Effector CD8-positive, alpha-beta T cell (primary cell): Measurements from ENCODE around the gene CBFA2T3.
"Not testable (repeated sequence)": the region's sequence is repeated elsewhere in the genome, so short reads cannot be mapped to it uniquely, and the experiment has no call there.

Source experiments
- DNase-seq: peaks from one replicate; lab custom pipeline; 2025; lab: John Stamatoyannopoulos, UW

The CBFA2T3 gene

DNA sequence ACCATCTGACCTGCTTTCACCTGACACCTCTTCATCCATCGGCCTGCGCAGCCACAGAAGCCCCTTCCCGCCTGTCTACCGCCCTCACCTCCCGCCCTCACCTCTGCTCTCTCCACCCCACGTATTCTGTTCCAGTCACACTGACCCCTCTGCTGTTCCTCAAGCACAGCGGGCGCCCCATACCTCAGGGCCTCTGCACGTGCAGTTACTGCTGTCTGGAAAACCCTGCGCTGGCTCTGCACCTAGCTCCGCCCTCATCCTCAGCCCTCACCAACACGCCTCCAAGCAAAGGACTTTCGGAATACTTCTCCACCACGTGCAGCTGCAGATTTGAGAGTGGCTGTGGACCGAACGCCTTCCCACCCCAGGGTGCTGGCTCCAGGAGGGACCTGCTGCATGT is 85.9 kb downstream of the CBFA2T3 start:
- no peak for DNase-seq

DNA sequence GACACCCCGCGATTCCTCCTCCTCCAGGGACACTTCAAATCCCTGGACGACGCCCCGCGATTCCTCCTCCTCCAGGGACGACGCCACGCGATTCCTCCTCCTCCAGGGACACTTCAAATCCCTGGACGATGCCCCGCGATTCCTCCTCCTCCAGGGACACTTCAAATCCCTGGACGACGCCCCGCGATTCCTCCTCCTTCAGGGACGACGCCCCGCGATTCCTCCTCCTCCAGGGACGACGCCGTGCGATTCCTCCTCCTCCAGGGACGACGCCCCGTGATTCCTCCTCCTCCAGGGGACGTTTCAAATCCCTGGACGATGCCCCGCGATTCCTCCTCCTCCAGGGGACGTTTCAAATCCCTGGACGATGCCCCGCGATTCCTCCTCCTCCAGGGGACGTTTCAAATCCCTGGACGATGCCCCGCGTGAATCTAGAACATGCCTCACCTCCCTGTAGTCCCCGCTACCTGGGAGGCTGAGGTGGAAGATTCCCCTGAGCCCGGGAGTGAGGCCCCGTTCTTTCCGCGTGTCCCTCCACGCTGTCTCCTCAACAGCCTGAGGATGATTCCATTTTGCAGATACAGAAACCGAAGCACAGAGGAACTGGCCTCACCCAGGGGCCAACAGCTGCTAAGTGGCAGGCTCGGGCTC is 87.2 kb downstream of the CBFA2T3 start:
- DNase-seq = not testable (repeated sequence)

DNA sequence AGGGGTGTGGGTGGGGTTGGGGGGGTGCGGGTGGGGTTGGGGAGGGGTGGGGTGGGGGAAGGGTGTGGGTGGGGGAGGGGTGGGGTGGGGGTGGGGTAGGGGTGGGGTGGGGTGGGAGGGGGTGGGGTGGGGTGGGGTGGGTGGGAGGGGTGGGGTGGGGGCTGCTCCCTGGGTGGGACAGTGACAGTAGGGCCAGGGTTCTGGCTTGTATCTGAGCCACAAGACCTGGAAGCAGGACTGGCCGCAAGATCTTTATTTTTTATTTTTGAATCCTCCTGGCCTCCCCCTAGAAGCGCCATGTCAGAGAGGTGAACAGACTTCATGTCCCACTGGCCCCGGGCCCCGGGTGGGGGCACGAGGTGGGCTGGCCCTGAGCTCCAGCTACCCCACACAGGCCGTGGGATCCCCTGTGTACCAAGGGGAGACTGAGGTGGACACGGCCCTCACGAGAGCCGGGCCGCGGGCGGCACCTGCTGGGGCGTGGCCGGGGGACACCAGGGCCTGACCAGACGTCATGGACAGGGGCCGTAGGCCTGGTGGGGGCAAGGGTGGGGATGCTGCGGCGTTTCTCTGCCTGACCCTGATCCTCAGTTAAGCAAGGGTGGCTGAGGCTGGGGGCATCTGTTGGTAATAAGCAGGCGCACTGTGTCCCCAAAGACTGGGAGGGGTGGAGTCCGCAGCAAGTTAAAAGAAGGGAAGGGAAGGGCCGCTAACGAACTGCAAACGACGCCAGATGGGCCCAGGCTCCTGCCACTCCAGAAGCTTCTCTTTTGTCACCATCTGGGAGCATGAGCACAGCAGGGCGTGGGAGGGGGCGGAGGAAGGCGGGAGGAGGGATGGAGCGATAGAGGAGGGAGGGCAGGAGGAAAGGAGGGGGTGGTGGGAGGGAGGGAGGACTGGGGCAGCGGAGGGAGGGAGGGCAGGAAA is 88.3 kb downstream of the CBFA2T3 start:
- no peak for DNase-seq

DNA sequence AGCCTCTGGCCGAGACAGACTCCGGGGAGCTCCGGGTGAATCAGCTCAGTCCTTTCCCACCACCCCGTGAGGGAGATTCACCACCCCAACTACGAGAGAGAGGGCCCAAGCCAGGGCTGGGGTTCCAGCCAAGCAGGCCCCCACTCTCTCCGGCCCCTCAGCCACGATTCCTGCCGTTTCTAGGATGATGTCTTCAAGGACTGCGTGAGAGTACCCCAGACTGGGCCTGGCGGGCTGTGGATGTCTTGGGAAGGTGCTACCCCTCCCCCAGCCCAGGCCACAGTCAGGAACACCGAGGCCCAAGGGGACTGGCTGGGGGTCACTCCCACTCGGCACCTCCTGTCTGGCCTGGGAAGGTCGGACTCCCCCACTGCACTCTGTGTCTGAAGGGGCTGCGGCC is 89.0 kb downstream of the CBFA2T3 start:
- no peak for DNase-seq

DNA sequence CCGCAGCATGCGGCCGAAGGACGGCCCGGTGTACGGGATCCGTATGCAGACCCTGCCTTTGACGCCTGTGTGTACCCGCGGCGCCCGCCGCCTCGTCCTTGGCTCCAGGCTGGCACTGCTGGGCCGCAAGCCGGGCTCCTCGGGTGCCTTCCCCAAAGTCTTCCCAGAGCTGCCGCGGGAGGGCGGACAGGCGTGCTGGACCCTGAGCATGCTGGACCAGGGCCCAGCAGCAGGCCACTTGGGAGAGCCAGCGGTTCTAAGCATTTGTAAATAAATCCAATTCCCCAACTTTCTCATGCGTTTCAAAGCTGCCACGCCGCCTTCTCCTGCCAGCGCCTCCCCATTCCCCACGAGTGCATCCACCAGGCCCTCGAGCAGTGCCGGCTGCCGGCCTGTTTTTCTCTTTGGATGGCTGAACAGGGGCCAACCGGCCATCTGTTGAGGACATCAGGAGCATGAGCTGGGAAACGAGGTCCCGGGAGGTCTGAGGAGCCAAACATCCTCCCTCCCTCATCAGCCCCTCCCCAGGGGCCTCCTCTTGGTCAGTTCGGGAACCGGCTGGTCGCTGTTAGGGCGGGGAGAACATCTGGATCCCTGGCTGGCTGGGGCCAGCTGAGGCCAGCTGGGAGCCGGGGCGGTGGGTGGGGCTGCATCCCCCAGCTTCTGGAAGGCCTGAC is 90.0 kb downstream of the CBFA2T3 start:
- DNase-seq = no peak

DNA sequence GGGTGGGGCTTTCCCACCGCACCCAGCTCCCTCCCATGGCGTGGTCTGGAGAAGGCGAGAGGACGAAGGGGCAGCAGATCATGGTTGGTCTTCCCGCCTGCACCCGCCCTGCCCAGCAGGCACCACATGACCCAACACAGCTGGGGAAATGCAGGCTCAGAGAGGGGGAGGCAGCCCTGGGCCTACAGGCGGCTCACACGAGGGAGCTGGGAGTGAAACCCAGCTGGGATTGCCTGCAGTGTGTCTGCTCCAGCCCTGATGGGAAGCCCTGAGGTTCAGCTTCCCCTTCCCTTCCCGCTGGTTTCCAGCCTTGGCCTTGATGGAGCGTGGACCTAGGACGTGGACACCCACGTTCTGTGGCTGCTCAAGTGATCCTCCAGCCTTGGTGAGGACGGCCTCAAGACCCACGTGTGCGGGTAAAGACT is 90.6 kb downstream of the CBFA2T3 start:
- DNase-seq = no peak

DNA sequence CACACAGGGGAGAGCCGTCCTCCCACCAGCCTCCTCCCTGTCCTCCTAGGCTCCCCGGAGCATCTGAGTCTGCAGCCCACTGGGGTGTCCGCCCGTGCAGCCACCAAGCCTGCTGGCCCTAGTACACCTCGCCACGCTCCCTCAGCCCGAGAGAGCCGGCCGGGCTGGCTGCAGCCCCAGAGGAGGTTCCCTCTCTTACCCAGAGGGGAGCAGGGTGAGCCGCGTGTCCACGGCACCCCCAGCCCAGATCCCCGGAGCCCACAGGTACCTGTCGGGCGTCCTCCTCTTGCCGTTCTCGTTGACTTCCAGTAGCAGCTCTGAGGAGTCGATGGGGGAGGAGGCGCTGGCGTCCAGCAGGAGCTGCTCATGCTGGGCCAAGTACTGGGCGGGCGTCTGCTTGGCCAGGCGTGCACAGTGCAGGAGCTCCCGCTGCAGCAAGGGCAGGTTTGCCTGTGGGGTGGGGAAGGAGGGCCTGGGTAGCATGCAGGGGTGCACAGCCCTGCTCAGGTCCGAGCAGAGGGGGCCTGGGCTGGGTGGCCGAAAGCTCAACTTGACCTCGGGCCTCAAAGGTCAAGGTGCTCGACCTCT is 91.2 kb downstream of the CBFA2T3 start:
- DNase-seq = no peak

DNA sequence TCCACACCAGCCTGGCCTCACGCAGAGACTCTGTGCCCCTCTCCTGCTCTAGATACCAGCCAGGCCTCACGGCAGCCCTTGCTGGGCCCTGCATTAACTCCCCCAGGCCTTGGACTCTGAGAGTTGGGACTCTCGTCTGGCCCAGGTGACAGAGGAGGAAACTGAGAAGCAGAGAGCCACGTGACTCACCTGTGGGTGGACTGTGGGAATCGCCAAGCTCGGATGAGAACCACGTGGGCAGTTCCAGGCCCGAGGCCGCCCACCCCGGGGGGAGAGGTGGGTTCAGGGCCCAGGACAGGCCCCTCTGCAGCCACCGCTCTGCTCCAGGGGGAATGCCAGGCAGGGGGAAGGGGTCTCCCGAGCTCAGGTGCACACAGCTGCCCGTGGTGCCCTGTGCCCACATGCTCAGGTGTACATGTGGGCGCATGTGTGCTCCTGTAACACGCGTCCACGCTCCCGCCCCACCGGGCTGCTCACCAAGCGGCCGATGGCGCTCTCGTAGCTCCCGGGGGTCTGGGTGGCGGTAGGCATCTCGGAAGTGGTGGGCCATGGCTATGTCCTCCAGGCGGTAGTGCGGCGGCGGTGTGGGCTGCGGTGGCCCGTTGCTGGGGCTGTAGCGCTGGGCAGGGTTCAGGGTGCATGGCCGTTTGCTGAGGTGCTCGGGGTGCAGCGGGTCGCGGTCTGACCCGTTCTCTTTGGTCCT is 92.3 kb downstream of the CBFA2T3 start:
- DNase-seq = no peak

DNA sequence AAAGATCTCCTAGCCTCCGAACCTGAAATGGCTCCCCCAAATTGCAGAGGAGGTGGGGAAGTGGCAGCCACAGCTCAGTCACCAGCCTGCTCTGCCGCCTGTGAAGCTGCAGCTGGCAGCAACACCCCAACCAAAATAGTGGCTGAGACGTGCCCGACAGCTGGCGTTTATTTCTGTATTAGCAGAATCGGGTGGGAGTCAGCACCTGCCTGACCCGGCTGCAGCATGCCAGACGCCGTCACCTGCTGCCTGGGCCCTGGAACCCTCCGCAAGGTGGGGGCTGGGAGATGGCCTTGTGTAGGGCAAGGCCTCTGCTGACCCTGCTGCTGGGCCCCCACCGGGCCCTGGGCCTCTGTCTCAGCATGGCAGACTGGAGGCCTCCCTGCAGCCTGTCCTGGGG is 93.1 kb downstream of the CBFA2T3 start:
- no peak for DNase-seq

DNA sequence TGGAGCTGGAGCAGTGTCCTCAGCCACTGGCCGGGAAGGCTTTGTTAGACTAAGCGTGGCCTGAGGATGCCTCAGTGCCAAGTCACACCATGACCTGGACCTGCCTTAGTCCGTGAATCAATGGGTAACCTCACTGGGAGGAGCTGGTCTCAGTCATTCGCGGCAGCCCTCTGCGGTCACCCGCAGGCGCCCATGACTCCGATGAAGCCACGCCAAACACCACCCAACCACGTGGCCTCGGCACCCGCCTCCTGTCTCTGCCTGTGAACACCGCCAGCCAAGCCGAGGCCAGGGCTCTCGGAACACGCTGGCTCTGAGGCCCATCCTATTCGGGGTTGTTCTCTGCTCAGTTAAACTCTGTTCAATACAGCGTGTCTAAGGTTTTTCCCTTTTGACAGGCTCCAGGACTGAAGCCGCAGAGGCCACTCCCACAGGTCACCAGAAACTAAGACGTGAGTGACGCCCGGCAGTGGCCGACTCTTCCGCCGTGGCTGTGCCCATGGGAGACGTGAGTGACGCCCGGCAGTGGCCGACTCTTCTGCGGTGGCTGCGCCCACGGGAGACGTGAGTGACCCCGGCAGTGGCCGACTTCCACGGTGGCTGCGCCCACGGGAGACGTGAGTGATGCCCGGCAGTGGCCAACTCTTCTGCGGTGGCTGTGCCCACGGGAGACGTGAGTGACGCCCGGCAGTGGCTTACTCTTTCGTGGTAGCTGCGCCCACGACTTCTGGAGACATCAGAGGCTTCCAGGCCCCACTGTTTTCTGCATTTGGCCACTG is 93.7 kb downstream of the CBFA2T3 start:
- DNase-seq = no peak

DNA sequence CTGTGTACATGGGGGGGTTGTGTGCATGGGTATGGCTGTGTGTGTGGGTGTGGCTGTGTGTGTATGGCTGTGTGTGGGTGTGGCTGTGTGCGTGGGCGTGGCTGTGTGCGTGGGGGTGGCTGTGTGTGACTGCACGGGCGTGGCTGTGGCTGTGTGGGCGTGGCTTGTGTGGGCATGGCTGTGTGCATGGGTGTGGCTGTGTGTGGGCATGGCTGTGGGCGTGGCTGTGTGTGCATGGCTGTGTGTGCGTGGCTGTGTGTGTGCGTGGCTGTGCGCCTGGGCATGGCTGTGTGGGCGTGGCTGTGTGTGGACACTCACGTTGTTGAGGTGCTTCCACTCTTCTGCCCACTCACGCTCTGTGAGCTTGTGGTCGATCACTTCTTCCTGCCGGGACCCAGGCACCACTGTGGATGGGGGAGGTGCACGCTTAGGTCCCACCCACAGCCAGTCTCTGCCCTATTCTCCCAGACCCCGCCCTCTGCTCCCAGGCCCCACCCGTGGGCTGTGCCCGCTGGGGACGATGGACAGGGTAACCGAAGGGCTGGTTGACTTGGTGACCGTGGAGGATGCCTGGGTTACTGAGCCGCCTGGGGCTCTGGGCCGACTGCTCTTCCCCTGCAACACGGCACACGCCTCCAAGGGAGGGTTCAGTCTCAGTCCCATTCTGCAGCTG is 94.5 kb downstream of the CBFA2T3 start:
- no peak for DNase-seq

DNA sequence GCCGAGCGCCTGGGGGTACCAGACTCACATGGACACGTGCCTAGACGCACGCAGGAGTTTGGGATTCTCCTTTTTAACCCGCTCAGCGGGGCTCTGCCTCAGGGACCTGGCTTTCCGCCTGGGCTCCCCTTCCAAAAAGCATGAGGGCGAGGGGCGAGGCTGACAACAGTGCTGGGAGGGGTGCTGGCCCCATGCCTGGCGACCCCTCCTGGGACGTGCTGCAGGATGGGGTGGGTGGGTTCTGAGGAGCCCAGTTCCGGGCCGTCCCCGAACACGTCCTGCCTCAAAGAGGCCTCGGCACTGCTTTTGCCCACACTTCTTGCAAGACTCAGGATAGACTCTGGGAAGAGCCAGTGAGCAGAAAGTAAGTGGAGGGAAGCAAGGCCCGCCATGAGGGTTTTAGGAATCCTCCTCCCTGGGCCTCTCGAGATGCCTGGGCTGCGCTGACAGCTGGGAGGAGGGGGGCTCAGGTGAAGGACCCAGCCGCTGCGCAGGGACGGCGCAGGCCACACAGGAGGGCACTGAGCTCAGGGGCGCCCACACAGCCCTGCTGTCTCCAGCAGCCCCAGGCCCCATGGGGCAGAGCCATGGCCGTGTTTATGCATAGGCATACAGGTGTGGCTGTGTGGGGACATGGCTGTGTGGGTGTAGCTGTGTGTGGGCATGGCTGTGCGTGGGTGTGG is 95.2 kb downstream of the CBFA2T3 start:
- DNase-seq = no peak

DNA sequence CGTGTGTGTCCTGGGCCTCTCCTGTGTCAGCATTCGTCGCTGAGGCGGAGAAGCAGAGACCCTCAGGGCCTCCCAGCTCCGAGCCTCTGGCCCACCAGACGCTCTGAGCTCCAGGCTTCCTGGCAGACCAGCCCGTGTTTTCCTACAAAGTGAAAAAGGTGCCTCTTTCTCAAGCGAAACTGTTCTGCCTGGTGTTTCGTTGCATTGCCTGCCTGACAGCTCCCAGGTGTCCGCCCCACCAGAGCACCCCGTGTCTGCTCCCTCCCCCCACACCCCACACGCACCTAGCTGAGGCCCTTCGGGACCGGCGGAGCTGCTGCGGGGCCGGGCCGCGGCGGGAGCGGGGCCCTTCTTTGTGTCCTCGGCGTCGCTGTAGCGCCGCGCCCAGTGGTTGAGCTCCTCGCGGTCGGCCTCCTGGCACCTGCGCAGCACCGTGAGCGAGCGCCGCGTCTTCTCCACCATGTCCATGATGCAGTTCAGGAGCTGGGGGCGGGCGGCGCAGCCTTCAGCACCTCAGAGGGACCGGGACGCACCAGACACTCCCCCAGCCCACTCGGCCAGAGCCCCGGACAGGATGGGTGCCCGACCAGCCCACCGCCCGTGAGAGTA is 95.9 kb downstream of the CBFA2T3 start:
- DNase-seq = no peak

DNA sequence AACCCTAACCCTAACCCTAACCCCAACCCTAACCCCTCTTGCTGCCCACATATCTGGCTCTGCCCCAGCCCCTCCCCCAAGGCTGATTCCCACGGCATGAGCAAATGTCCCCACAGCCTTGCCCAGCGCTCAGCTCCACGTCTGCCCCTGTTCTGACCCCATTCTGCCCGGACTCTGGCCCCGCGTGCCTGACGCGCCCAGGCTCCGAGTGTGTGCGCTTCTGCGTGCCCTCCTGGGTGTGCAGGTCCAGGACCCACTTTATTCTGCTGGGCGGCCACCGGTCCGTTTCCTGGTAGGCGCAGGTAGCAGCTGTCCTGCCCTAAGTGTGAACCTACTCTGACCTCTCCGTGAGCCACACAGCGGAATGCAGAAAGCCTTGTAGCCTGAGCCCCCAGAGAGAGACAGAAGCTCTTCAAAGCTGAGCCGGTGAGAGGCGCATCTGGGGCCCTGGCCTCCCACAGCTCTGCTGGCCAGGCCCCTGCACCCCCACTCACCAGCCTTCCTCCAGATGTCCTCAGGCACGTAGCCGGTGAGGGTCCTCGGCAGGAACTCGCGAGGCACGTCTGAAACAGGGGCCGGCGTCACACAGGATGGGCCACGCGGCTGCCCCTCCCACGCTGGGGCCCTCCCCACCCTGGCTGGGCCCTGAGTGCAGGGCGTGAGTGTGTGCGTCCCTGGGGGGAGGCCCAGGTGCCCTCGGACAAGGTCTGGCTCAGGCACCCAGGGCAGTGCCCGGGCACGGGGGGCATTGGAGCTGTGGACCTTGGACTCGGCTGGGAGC is 96.6 kb downstream of the CBFA2T3 start:
- no peak for DNase-seq

DNA sequence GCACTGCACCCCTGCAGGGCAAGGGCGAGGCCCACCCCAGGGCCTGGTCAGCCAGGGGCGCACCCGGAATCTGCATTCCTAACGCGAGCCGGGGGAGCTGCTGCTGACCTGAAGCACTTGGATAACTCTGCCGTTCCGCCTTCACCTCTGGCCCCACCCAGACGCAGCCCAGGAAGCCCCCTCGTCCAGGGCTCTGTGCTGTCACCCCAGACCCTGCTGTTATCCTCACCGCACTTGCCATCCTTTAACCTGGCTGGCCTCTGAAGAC is 97.3 kb downstream of the CBFA2T3 start:
- DNase-seq = no peak

DNA sequence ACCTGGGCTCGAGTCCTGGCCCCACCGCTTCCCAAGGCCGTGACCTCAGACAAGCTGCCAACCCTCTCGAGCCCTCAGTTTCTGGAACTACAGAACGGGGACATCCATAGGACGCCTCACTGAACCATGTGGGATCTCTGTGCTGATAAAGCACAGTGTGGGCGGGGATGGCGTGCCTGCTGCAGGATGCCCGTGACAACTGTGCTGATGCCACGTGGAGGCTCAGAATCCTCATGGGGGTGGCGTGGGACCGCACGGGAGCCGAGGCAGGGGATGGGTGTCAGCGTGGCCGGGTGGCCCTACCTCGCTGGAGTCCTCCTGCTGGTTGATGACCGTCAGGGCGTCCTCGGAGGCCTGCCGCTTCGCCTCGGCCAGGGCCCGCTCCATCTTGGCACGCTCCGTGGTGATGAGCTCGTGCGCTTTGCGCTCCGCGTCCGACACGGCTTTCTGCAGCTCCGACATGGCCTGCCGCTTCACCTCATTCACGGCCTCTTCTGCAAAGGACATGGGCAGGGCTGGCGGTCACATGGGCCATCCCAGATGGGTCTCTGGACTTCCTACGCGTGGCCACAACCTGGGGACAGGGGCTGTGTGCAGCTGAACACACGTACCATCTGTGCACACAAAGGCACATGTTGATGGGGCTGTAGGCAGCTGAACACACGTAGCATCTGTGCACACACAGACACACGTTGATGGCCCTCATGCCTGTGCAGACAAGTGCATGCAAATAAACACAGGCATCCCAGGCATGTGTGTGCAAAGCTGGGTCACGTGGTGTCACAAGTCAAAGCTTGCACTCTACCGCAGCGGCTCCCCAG is 97.8 kb downstream of the CBFA2T3 start:
- DNase-seq = no peak

DNA sequence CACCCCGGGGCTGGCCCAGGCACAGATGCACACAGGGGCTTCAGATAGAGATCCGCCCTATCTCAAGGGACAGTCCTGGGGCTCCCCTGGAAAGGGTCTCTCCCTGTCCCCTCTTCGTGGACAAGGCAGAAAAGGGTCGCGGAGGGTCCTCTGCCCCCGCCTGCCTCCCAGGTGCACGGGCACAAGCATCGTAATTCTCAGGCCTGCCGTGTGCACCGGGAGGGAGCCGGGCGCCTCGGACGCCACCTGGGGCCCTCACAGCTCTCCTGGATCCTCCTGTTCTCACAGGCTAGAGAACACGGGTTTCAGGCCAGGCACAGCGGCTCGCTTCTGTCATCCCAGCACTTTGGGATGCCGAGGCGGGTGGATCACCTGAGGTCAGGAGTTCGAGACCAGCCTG is 98.7 kb downstream of the CBFA2T3 start:
- DNase-seq = no peak
